Testis (tissue), 2 donors: ENCODE results near the gene KRTAP5-11.
"Not testable (repeated sequence)": the region's sequence is repeated elsewhere in the genome, so short reads cannot be mapped to it uniquely, and the experiment has no call there.

Experiments used
- POLR2A ChIP-seq: fragments of 450-650 bp; IDR thresholded peaks from one replicate; pipeline ENCODE4 v1.6.1; 2017; ENCODE audit warnings: antibody characterized with exemption, mild to moderate bottlenecking, moderate library complexity
- TF ChIP-seq, protein P1 (sequence below), 3 experiments: fragments of 450-650 bp in 2 of 3; fragments of 200-600 bp in 1 of 3; sonication (generic) in 1 of 3; IDR thresholded peaks; one replicate each; pipeline ENCODE4 v1.5.1; 2016 to 2019; ENCODE audit warnings: antibody characterized with exemption in 3 of 3, mild to moderate bottlenecking in 2 of 3, moderate library complexity in 1 of 3

DNA sequence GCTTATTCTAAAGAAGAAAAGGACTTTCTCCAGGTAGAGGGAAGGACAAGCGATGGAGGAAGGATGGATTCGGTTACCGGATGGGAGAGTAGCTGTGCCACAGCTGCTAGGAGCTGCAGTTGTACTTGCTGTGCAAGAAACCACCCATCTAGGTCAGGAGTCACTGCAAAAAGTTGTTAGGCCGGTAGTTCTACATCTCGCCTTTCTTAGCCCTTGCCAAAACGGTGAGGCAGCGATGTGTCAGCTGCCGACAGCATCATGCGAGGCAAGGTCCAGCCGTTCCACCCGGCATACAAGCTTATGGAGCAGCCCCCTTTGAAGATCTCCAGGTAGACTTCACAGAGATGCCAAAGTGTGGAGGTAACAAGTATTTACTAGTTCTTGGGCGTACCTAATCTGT, 32.3 kb upstream of the KRTAP5-11 start:
- TF ChIP-seq, protein P1, sequence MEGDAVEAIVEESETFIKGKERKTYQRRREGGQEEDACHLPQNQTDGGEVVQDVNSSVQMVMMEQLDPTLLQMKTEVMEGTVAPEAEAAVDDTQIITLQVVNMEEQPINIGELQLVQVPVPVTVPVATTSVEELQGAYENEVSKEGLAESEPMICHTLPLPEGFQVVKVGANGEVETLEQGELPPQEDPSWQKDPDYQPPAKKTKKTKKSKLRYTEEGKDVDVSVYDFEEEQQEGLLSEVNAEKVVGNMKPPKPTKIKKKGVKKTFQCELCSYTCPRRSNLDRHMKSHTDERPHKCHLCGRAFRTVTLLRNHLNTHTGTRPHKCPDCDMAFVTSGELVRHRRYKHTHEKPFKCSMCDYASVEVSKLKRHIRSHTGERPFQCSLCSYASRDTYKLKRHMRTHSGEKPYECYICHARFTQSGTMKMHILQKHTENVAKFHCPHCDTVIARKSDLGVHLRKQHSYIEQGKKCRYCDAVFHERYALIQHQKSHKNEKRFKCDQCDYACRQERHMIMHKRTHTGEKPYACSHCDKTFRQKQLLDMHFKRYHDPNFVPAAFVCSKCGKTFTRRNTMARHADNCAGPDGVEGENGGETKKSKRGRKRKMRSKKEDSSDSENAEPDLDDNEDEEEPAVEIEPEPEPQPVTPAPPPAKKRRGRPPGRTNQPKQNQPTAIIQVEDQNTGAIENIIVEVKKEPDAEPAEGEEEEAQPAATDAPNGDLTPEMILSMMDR (IDR thresholded peaks at IDR 0.05) = not testable (repeated sequence)
- not testable (repeated sequence) for TF ChIP-seq POLR2A
